T-helper 17 cell (primary cell): ENCODE results near the gene RLN1. TPM values are rescaled to one million over a fixed set of nuclear protein-coding genes. Genes with fewer than 3 reads are reported as not detected.
"Not testable (repeated sequence)": the region's sequence is repeated elsewhere in the genome, so short reads cannot be mapped to it uniquely, and the experiment has no call there.

ENCODE experiments used
- ATAC-seq: fragments of 150-1000 bp; cut with Tn5 transposase; 2 replicates; pipeline ENCODE4 v1.10.0; 2021; ENCODE audit warnings: mild to moderate bottlenecking, moderate library complexity
- DNase-seq, 3 donors: peaks; one replicate each; pipeline versions ENCODE4 v3.0.0 to v3.0.0-alpha.2; 2020 to 2021
- H3K9me3 ChIP-seq: one replicate; pipeline ENCODE4 v1.7.0; 2013; ENCODE audit warnings: low read length, mild to moderate bottlenecking; ENCODE audit not compliant: control insufficient read depth, poor library complexity, severe bottlenecking
- H3K27ac Mint-ChIP-seq: one replicate; pipeline ENCODE4 v1.8.0; 2022; ENCODE audit warnings: mild to moderate bottlenecking, moderate library complexity, mixed read lengths
- H3K27me3 Mint-ChIP-seq: one replicate; pipeline ENCODE4 v1.8.0; 2022; ENCODE audit warnings: mixed read lengths
- H3K36me3 Mint-ChIP-seq: one replicate; pipeline ENCODE4 v1.8.0; 2022; ENCODE audit warnings: low read depth, mixed read lengths
- H3K4me1 Mint-ChIP-seq: one replicate; pipeline ENCODE4 v1.8.0; 2022; ENCODE audit warnings: mild to moderate bottlenecking, mixed read lengths
- H3K4me3 Mint-ChIP-seq: one replicate; pipeline ENCODE4 v1.8.0; 2022; ENCODE audit warnings: mild to moderate bottlenecking, moderate library complexity, mixed read lengths
- total RNA-seq, 4 donors: library from RNA in 2 of 4; stranded (reverse) in 2 of 4; gene quantifications; one replicate each; pipeline ENCODE4 v1.2.3 and lab custom pipeline; 2022 to 2026

Gene RLN1
- total RNA-seq, 2 donors from 2014 or later = 0.37 to 1.8 TPM

DNA sequence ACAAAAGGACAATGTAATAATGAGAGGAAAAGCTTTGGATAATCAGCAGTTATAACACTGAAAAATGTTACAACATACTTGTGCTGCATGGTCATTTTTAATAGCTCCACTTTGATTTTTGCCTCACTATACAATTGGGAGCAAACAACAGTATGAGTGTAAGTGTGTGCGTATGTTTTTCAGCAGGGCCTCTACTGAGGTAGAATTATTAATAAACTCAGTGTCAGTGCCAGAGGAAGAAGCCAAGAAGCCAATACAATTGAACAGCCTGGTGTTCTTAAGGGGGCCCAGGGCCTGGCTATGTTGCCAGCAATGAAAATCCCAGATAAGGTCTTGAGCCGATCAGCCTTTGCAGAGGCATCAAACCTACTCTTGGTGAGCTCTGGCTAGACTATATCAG lies 16.1 kb upstream of the RLN1 start:
- Mint-ChIP-seq H3K4me3 (no peak overlapping the region), H3K36me3 (no peaks in the 10 kb centered on the region), H3K27ac (no peak overlapping the region), H3K27me3 (no peaks in the 10 kb centered on the region), H3K4me1 (peaks cover 29% of the 10 kb centered on the region)
- H3K9me3 ChIP-seq = no peaks in the 10 kb centered on the region
- ATAC-seq = no peak
- no peak for DNase-seq

DNA sequence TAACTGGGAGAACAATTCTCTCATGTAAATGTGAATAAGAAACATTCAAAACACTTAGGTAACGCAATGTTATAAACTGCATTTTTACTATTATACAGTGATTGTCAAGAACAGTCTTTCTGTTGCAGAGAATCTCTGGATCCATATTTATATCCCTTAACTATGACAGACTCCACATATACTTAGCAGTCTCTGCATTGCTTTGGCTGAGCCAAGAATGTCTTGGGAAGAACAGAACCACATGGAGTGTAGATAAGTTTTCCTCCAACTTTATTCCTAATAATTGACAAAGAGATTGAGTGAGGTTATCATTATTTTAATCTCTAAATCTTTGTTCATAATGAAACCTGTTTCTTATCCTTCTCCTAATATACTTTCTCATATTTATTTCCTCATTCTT lies 15.6 kb upstream of the RLN1 start:
- no peak overlapping the region for H3K27ac Mint-ChIP-seq
- no peaks in the 10 kb centered on the region for H3K36me3 Mint-ChIP-seq

DNA sequence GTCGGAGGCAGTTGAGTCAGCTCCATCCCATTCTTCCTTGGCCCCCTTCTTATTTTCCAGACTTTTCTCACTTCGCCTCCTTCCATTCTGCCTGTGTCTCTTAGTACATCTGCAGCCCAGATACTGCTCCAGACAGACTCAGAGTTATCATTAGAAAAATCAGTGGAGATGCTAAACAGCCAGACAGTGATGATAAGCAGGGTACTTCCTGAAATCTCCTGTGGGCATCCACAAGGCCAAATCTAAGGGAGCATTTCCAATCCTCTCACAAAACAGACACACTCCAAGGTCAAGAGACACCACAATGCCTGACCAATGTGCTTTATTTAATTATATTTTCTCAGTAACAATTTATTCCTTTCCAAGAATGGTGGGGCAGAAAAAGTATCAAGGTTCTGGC lies 14.5 kb upstream of the RLN1 start:
- Mint-ChIP-seq H3K27ac (peak overlapping the region; percentile 22), H3K4me1 (peaks cover 33% of the 10 kb centered on the region), H3K4me3 (no peak overlapping the region), H3K36me3 (no peaks in the 10 kb centered on the region), H3K27me3 (no peaks in the 10 kb centered on the region)
- H3K9me3 ChIP-seq = no peaks in the 10 kb centered on the region
- ATAC-seq = no peak
- DNase-seq = no peak

More for the DNA sequence above, 15.6 kb upstream of the RLN1 start:
- H3K4me1 Mint-ChIP-seq = peaks cover 33% of the 10 kb centered on the region
- ATAC-seq (no peak), DNase-seq (no peak)
- H3K27me3 Mint-ChIP-seq = no peaks in the 10 kb centered on the region
- H3K4me3 Mint-ChIP-seq = no peak overlapping the region
- no peaks in the 10 kb centered on the region for H3K9me3 ChIP-seq

DNA sequence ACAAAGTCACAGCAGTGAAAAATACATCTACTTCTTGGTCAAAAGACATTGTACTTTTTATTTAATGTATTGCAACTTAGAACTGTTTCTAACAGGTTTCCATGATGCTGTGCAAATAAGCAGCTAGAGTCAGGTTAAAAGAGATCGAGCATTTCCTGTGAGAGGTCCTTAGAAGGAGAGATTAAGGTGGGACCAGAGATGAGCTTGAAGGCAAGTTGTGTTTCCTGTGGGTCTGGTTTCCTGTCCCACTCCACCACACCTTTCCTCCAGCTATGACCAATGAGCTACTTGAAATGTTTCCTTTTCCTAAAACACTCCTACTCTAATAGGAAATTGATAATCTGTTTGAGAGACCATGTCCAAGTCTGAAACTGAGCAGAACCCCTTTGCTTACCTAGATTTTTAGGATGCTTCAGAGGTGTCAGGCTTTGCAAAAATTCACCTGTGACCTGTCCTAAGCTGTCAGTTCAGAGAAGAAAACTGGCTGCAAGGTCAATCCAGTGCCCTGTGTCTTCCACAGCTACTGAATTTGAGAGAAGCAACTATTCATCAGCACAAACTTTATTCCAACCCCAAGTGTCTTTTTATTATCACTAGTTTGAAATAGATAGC lies 13.1 kb upstream of the RLN1 start:
- no peaks in the 10 kb centered on the region for H3K36me3 Mint-ChIP-seq
- H3K9me3 ChIP-seq = no peaks in the 10 kb centered on the region
- peak; percentile 68 for ATAC-seq
- peak overlapping the region; percentile 53 for H3K4me3 Mint-ChIP-seq
- DNase-seq = no peak
- H3K27me3 Mint-ChIP-seq = no peaks in the 10 kb centered on the region
- peak overlapping the region; percentile 79 for H3K27ac Mint-ChIP-seq
- H3K4me1 Mint-ChIP-seq = peaks cover 33% of the 10 kb centered on the region

DNA sequence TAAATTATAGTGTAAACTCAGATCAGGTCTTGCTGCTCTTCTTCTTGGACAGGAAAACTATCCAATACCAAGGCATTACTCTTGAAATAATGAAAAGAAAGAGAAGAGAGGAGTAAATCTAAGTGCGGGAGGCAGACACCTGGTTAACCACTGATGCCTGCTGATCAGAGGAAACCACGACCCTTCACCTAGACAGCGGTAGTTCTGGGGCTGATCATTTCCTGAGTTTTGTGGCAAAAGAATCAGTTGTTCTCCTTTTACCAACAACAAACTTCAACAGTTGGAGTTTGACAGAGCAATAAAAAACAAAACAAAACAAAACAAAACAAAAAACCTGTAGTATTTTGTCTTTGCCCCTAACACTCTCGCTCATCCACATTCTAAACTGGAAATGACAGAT lies 3.0 kb downstream of the RLN1 start:
- DNase-seq (peak in 2 of 3 donors; percentile 21 to 23), ATAC-seq (peak; percentile 55)
- H3K4me1 Mint-ChIP-seq = peaks cover 25% of the 10 kb centered on the region
- peaks cover 12% of the 10 kb centered on the region for H3K36me3 Mint-ChIP-seq
- H3K9me3 ChIP-seq = no peaks in the 10 kb centered on the region
- H3K27ac Mint-ChIP-seq = peak overlapping the region; percentile 83
- H3K4me3 Mint-ChIP-seq = peak overlapping the region; percentile 61
- H3K27me3 Mint-ChIP-seq = no peaks in the 10 kb centered on the region

DNA sequence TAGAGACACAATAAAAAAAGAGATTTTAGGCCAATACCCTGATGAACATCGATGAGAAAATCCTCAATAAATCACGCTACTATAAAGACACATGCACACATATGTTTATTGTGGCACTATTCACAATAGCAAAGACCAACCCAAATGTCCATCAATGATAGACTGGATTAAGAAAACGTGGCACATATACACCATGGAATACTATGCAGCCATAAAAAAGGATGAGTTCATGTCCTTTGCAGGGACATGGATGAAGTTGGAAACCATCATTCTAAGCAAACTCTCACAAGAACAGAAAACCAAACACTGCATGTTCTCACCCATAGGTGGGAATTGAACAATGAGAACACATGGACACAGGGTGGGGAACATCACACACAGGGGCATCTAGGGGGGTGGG lies 8.4 kb downstream of the RLN1 start:
- not testable (repeated sequence) for H3K4me3 Mint-ChIP-seq, H3K27ac Mint-ChIP-seq, DNase-seq, ATAC-seq, H3K9me3 ChIP-seq, H3K27me3 Mint-ChIP-seq
- peaks cover 19% of the 10 kb centered on the region for H3K36me3 Mint-ChIP-seq
- peaks cover 39% of the 10 kb centered on the region for H3K4me1 Mint-ChIP-seq

DNA sequence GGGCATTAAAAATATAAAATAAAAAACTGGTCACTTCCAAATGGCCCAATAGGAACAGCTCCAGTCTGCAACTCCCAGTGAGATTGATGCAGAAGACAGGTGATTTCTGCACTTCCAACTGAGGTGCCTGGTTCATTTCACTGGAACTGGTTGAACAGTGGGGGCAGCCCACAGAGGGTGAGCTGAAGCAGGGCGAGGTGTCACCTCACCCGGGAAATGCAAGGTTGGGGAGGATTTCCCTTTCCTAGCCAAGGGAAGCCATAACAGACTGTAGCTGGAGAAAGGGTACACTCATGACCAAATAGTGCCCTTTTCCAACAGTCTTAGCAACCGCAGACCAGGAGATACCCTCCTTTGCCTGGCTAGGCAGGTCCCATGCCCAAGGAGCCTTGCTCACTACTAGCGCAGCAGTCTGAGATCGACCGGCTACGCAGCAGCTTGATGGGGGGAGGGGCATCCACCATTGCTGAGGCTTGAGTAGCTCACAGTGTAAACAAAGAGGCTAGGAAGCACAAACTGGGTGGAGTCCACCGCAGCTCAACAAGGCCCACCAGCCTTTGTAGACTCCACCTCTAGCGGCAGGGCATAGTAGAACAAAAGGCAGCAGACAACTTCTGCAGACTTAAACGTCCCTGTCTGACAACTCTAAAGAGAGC lies 12.7 kb downstream of the RLN1 start:
- peaks cover 7% of the 10 kb centered on the region for H3K36me3 Mint-ChIP-seq
- no peaks in the 10 kb centered on the region for H3K9me3 ChIP-seq
- H3K27ac Mint-ChIP-seq = peak overlapping the region; percentile 87
- peak; percentile 92 for ATAC-seq
- peak overlapping the region; percentile 39 for H3K4me3 Mint-ChIP-seq
- peaks cover 27% of the 10 kb centered on the region for H3K4me1 Mint-ChIP-seq
- DNase-seq = peak in 2 of 3 donors; percentile 13 to 39
- H3K27me3 Mint-ChIP-seq = no peaks in the 10 kb centered on the region

DNA sequence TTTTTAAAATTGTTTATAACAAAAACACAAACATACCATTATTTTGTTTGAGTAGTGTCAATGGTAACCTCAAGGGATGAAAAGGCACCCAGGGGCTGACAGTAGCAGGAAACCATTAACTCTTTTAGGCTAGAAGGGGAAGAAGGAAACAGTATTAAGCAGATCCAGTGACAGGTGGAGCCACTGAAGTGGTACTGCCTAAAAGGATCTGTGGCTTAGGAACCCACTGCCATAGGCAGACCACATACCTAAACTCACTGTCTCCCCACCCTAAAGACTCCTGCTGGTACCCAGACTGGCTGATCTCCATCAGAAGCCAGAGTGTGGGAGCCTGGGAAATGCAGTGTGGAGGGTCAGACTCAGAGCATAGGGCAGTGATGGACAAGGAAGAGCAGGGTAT lies 13.5 kb downstream of the RLN1 start:
- H3K4me1 Mint-ChIP-seq = peaks cover 34% of the 10 kb centered on the region
- peaks cover 9% of the 10 kb centered on the region for H3K36me3 Mint-ChIP-seq
- H3K9me3 ChIP-seq = no peaks in the 10 kb centered on the region
- H3K27ac Mint-ChIP-seq = peak overlapping the region; percentile 87
- peak overlapping the region; percentile 56 for H3K4me3 Mint-ChIP-seq
- DNase-seq = no peak
- H3K27me3 Mint-ChIP-seq = no peaks in the 10 kb centered on the region
- no peak for ATAC-seq

DNA sequence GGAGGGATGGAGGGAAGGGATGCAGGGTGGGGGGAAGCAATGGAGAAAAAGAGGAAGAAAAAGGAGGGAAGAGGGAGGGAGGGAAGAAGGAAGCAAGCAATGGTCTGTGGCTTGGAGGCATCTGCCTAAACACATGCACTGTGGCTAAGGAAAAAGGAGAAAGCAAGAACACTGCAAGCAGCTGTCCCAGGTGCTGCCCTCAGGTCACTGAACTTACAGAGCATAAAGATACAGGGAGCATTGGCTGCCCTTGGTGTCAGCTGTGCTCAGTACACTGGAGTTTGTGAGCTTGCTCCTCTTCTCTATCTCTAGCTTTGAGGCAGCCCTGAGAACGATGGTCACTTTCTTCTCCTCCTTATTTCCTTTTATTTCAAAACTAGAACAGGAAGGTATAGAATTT lies 18.1 kb downstream of the RLN1 start:
- DNase-seq, H3K27me3 Mint-ChIP-seq, H3K4me3 Mint-ChIP-seq, H3K36me3 Mint-ChIP-seq, ATAC-seq, H3K9me3 ChIP-seq: not testable (repeated sequence)
- Mint-ChIP-seq H3K27ac (peak overlapping the region; percentile 45), H3K4me1 (peaks cover 16% of the 10 kb centered on the region)

DNA sequence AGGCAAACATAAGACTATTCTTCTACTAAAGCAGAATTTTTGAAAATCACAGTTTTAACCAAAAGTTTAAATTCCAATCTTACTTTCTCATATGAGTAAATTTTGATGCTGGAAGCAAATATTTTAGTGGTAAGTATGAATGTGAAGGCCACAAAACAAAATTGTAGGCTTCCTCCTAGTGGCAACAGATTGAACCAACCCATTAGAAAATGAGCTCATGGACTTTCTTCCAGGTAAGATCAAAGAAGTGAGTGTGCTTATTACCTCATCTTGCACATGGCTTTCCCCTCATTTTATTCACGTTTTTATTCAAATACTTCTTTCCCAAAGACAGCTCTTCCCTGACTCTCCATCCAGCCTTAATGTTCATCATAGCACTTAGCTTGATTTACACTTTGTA lies 18.6 kb downstream of the RLN1 start:
- DNase-seq (no peak), ATAC-seq (no peak)
- Mint-ChIP-seq H3K27ac (peak overlapping the region; percentile 45), H3K4me3 (no peak overlapping the region), H3K36me3 (peaks cover 11% of the 10 kb centered on the region), H3K4me1 (peaks cover 13% of the 10 kb centered on the region), H3K27me3 (no peaks in the 10 kb centered on the region)
- no peaks in the 10 kb centered on the region for H3K9me3 ChIP-seq

DNA sequence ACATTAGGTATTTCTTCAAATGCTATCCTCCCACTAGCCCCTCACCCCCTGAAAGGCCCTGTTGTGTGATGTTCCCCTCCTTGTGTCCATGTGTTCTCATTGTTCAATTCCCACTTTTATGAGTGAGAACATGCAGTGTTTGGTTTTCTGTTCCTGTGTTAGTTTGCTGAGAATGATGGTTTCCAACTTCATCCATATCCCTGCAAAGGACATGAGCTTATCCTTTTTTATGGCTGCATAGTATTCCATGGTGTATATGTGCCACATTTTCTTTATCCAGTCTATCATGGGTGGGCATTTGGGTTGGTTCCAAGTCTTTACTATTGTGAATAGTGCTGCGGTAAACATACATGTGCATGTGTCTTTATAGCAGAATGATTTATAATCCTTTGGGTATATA lies 23.3 kb downstream of the RLN1 start:
- H3K27ac Mint-ChIP-seq, H3K9me3 ChIP-seq, H3K27me3 Mint-ChIP-seq, DNase-seq, ATAC-seq, H3K4me1 Mint-ChIP-seq, H3K4me3 Mint-ChIP-seq: not testable (repeated sequence)
- H3K36me3 Mint-ChIP-seq = peaks cover 15% of the 10 kb centered on the region

DNA sequence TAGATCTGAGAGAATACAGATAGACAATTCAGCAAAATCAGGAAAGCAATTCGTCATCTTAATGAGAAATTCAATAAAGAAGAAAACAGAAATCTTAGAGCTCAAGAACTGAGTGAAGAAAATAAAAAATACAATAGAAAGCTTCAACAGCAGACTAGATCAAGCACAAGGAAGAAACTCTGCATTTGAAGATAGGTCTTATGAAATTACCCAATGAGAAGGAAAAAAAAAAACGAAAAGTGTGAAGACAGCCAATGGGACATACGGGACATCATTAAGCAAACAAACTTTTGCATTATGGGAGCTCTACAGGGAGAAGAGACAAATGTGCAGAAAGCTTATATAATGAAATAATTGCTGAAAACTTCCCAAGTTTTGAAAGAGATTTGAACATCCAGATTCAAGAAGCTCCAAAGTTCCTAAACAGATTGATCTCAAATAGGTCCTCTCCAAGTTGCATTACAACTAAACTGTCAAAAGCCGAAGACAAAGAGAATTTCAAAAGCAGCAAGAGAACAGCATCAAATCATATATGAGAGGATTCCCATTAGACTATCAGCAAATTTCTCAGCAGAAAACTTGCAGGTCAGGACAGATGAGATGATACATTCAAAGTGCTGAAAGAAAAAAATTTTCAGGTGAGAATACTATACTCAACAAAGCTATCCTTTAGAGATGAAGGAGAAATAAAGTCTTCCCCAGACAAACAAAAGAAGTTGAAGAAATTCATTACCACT lies 24.3 kb downstream of the RLN1 start:
- ATAC-seq (no peak), DNase-seq (no peak)
- Mint-ChIP-seq H3K27me3 (no peaks in the 10 kb centered on the region), H3K4me1 (no peaks in the 10 kb centered on the region), H3K4me3 (no peak overlapping the region), H3K27ac (no peak overlapping the region), H3K36me3 (peaks cover 14% of the 10 kb centered on the region)
- peaks cover 8% of the 10 kb centered on the region for H3K9me3 ChIP-seq

DNA sequence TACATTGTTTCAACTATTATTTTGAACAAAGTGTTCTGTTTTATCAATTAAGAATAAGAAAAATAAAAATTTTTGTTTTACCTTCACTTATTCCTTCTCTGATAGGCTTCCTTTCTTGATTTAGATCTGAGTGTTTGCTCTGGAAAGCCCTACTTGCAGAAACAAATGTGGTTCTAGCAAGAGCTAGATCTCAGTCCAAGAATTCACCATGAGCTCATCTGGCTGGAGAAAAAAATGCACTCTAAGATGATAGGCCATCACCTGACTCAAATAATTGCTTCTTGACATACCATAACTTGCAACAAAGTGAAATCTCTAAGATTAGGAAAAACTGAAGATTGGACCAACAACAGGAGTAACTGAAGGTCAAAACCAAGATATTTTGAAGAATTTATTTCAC lies 28.8 kb downstream of the RLN1 start:
- Mint-ChIP-seq H3K36me3 (peaks cover 9% of the 10 kb centered on the region), H3K27ac (no peak overlapping the region), H3K27me3 (no peaks in the 10 kb centered on the region), H3K4me3 (no peak overlapping the region), H3K4me1 (peaks cover 16% of the 10 kb centered on the region)
- ATAC-seq (no peak), DNase-seq (no peak)
- H3K9me3 ChIP-seq = peaks cover 8% of the 10 kb centered on the region
